Activated T-cell treated with anti-CD3 and anti-CD28 coated beads, Interleukin-2, amount 50 U/mL, for 1 hour (primary cell): Measurements from ENCODE around the gene CLPSL1.

ENCODE experiments used
- DNase-seq: peaks from one replicate; pipeline ENCODE4 v3.0.0-alpha.2; 2020

The CLPSL1 gene

GRCh38 chr6:35797837-35798526, 17.2 kb downstream of the CLPSL1 start:
- DNase-seq: no peak

GRCh38 chr6:35798706-35799105, 17.9 kb downstream of the CLPSL1 start:
- no peak for DNase-seq

- DNase-seq: no peak
Measured at GRCh38 chr6:35801148-35801547, 20.3 kb downstream of the CLPSL1 start.

- peak; percentile 59 for DNase-seq
Measured at GRCh38 chr6:35804996-35805736, 24.3 kb downstream of the CLPSL1 start, which contains the start of gene LHFPL5. TSS of gene LHFPL5 (plus strand) at chr6:35805352. CDS start at chr6:35805671, 319 bp downstream.

GRCh38 chr6:35808688-35809087, 27.9 kb downstream of the CLPSL1 start:
- DNase-seq: no peak

GRCh38 chr6:35809809-35810208, 29.0 kb downstream of the CLPSL1 start:
- no peak for DNase-seq

- no peak for DNase-seq
Measured at GRCh38 chr6:35810971-35811698, 30.3 kb downstream of the CLPSL1 start.

- DNase-seq: no peak
Measured at GRCh38 chr6:35811699-35811995, 30.8 kb downstream of the CLPSL1 start.

GRCh38 chr6:35817515-35817914, 36.7 kb downstream of the CLPSL1 start:
- DNase-seq: no peak

GRCh38 chr6:35823601-35824000, 42.8 kb downstream of the CLPSL1 start:
- DNase-seq: no peak

- DNase-seq: no peak
Measured at GRCh38 chr6:35824552-35825192, 43.9 kb downstream of the CLPSL1 start.

GRCh38 chr6:35829306-35829705, 48.5 kb downstream of the CLPSL1 start:
- no peak for DNase-seq

GRCh38 chr6:35831257-35832007, 50.6 kb downstream of the CLPSL1 start:
- no peak for DNase-seq

GRCh38 chr6:35833536-35833935, 52.7 kb downstream of the CLPSL1 start:
- DNase-seq: no peak
